ENCODE measurements around the gene ZMIZ1. TPM values are rescaled to one million over a fixed set of nuclear protein-coding genes. Genes with fewer than 3 reads are reported as not detected.
"Not testable (repeated sequence)": the region's sequence is repeated elsewhere in the genome, so short reads cannot be mapped to it uniquely, and the experiment has no call there.

Gene ZMIZ1
- total and polyA plus RNA-seq, 4 donors, result 18.3 to 80.2 (median 42.6) TPM

- ATAC-seq (ENCODE audit: insufficient read depth, low FRiP score), result no peak
- no peak for DNase-seq
- no peak for TF ChIP-seq CTCF (IDR thresholded peaks at IDR 0.05; ENCODE audit: control extremely low read depth, extremely low read depth)
- Histone ChIP-seq H3K9ac (ENCODE audit: insufficient read depth in 1 of 2, low read length in 2 of 2) (no peak overlapping the region), H3K36me3 (ENCODE audit: control insufficient read depth in 4 of 4, insufficient read depth in 4 of 4, low read length in 4 of 4) (peaks cover 0 to 25% (median 14%) of the 10 kb centered on the region in 4 donors), H3K27ac (ENCODE audit: low read depth in 1 of 2, low read length in 1 of 2) (peak overlapping the region; percentile 61 to 75), H3K27me3 (ENCODE audit: control insufficient read depth in 3 of 3, insufficient read depth in 3 of 3, low read length in 2 of 3) (no peaks in the 10 kb centered on the region), H3K4me3 (no peak overlapping the region), H3K9me3 (ENCODE audit: control insufficient read depth in 4 of 4, insufficient read depth in 3 of 4, low read length in 3 of 4) (no peaks in the 10 kb centered on the region), H3K4me1 (ENCODE audit: control insufficient read depth in 5 of 5, insufficient read depth in 5 of 5, low read length in 5 of 5) (peaks cover 10 to 25% (median 25%) of the 10 kb centered on the region in 5 donors)
- WGBS, 2 donors, result 60 to 86% methylated on average over 10 of the region's 10 CpGs
Measured at GRCh38 chr10:79275431-79275851, 206.7 kb downstream of the ZMIZ1 start.

GRCh38 chr10:79277579-79278269 is 209.0 kb downstream of the ZMIZ1 start:
- no peaks in the 10 kb centered on the region for H3K27me3 ChIP-seq (ENCODE audit: control insufficient read depth in 3 of 3, insufficient read depth in 3 of 3, low read length in 2 of 3)
- DNase-seq (no peak), ATAC-seq (ENCODE audit: insufficient read depth, low FRiP score) (no peak)
- no peak overlapping the region for H3K27ac ChIP-seq (ENCODE audit: low read depth in 1 of 2, low read length in 1 of 2)
- no peaks in the 10 kb centered on the region for H3K9me3 ChIP-seq (ENCODE audit: control insufficient read depth in 4 of 4, insufficient read depth in 3 of 4, low read length in 3 of 4)
- no peak overlapping the region for H3K4me3 ChIP-seq
- H3K36me3 ChIP-seq (ENCODE audit: control insufficient read depth in 4 of 4, insufficient read depth in 4 of 4, low read length in 4 of 4), result peaks cover 0 to 41% (median 18%) of the 10 kb centered on the region in 4 donors
- no peak for TF ChIP-seq CTCF (IDR thresholded peaks at IDR 0.05; ENCODE audit: control extremely low read depth, extremely low read depth)
- H3K9ac ChIP-seq (ENCODE audit: insufficient read depth in 1 of 2, low read length in 2 of 2), result no peak overlapping the region
- H3K4me1 ChIP-seq (ENCODE audit: control insufficient read depth in 5 of 5, insufficient read depth in 5 of 5, low read length in 5 of 5), result peaks cover 10 to 25% (median 23%) of the 10 kb centered on the region in 5 donors
- WGBS, 2 donors, result 90 to 94% methylated on average over 13 of the region's 13 CpGs

GRCh38 chr10:79279047-79279446 is 210.3 kb downstream of the ZMIZ1 start:
- H3K9ac ChIP-seq (ENCODE audit: insufficient read depth in 1 of 2, low read length in 2 of 2); DNase-seq; H3K27me3 ChIP-seq (ENCODE audit: control insufficient read depth in 3 of 3, insufficient read depth in 3 of 3, low read length in 2 of 3); H3K4me3 ChIP-seq; ATAC-seq (ENCODE audit: insufficient read depth, low FRiP score); H3K9me3 ChIP-seq (ENCODE audit: control insufficient read depth in 4 of 4, insufficient read depth in 3 of 4, low read length in 3 of 4); H3K27ac ChIP-seq (ENCODE audit: low read depth in 1 of 2, low read length in 1 of 2): not testable (repeated sequence)
- Histone ChIP-seq H3K4me1 (ENCODE audit: control insufficient read depth in 5 of 5, insufficient read depth in 5 of 5, low read length in 5 of 5) (peaks cover under 1 to 15% (median 15%) of the 10 kb centered on the region in 5 donors), H3K36me3 (ENCODE audit: control insufficient read depth in 4 of 4, insufficient read depth in 4 of 4, low read length in 4 of 4) (peaks cover 0 to 47% (median 19%) of the 10 kb centered on the region in 4 donors)
- 93 to 96% methylated on average over 30 to 33 of the region's 33 CpGs for WGBS, 2 donors

- DNase-seq (no peak), ATAC-seq (ENCODE audit: insufficient read depth, low FRiP score) (no peak)
- peaks cover 0 to 6% (median 0%) of the 10 kb centered on the region in 5 donors for H3K4me1 ChIP-seq (ENCODE audit: control insufficient read depth in 5 of 5, insufficient read depth in 5 of 5, low read length in 5 of 5)
- WGBS, 2 donors, result 87 to 93% methylated on average over 6 of the region's 6 CpGs
- no peak for TF ChIP-seq CTCF (IDR thresholded peaks at IDR 0.05; ENCODE audit: control extremely low read depth, extremely low read depth)
- no peaks in the 10 kb centered on the region for H3K9me3 ChIP-seq (ENCODE audit: control insufficient read depth in 4 of 4, insufficient read depth in 3 of 4, low read length in 3 of 4)
- H3K27me3 ChIP-seq (ENCODE audit: control insufficient read depth in 3 of 3, insufficient read depth in 3 of 3, low read length in 2 of 3), result no peaks in the 10 kb centered on the region
- no peak overlapping the region for H3K4me3 ChIP-seq
- H3K9ac ChIP-seq (ENCODE audit: insufficient read depth in 1 of 2, low read length in 2 of 2), result no peak overlapping the region
- peaks cover 0 to 48% (median 22%) of the 10 kb centered on the region in 4 donors for H3K36me3 ChIP-seq (ENCODE audit: control insufficient read depth in 4 of 4, insufficient read depth in 4 of 4, low read length in 4 of 4)
- H3K27ac ChIP-seq (ENCODE audit: low read depth in 1 of 2, low read length in 1 of 2), result no peak overlapping the region
Measured at GRCh38 chr10:79280956-79281355, 212.2 kb downstream of the ZMIZ1 start.

Measured in lung (tissue), 12 donors.